Measurements from ENCODE around the gene GRM7. TPM values are rescaled to one million over a fixed set of nuclear protein-coding genes. Genes with fewer than 3 reads are reported as not detected.

The GRM7 gene
- total and polyA plus RNA-seq, 2 donors (not counting 1 experiment from before 2014, with no cell fraction given): not detected

- no peak overlapping the region for H3K4me3 ChIP-seq (ENCODE audit: control extremely low read depth in 1 of 5, extremely low read depth in 1 of 5, insufficient read depth in 1 of 5, low read depth in 2 of 5, low read length in 4 of 5)
- H3K27ac Mint-ChIP-seq: no peak overlapping the region
Measured at GRCh38 chr3:7520593-7520992, 659.7 kb downstream of the GRM7 start.

GRCh38 chr3:7536510-7536909 is 675.6 kb downstream of the GRM7 start:
- Histone ChIP-seq H3K4me3 (ENCODE audit: control extremely low read depth in 1 of 5, extremely low read depth in 1 of 5, insufficient read depth in 1 of 5, low read depth in 2 of 5, low read length in 4 of 5) (no peak overlapping the region), H2AFZ (ENCODE audit: insufficient read depth, low read depth, low read length, poor library complexity, severe bottlenecking) (no peak overlapping the region), H3K9me3 (ENCODE audit: control extremely low read depth in 1 of 3, control insufficient read depth in 2 of 3, insufficient read depth in 1 of 3, low read length in 2 of 3) (no peaks in the 10 kb centered on the region), H3K4me1 (ENCODE audit: control insufficient read depth in 2 of 2, insufficient read depth in 2 of 2, low read length in 2 of 2) (no peaks in the 10 kb centered on the region), H3K9ac (ENCODE audit: low read length) (no peak overlapping the region), H3K27me3 (replicated peaks in 1 of 4; ENCODE audit: control extremely low read depth in 1 of 4, control insufficient read depth in 3 of 4, insufficient read depth in 4 of 4, low read length in 3 of 4) (no peaks in the 10 kb centered on the region), H3K4me2 (replicated peaks; ENCODE audit: low read depth, low read length, poor library complexity, severe bottlenecking) (no peak overlapping the region), H4K20me1 (ENCODE audit: control insufficient read depth, insufficient read depth, low read length, poor library complexity, severe bottlenecking) (no peaks in the 10 kb centered on the region), H3K79me2 (ENCODE audit: control insufficient read depth, insufficient read depth, low read length) (no peaks in the 10 kb centered on the region), H3K27ac (ENCODE audit: low read length in 2 of 2) (no peak overlapping the region), H3K36me3 (replicated peaks in 1 of 2; ENCODE audit: control extremely low read depth in 1 of 2, control insufficient read depth in 1 of 2, extremely low read depth in 1 of 2, insufficient read depth in 2 of 2, low read length in 1 of 2) (no peaks in the 10 kb centered on the region)
- Mint-ChIP-seq H3K4me1 (no peaks in the 10 kb centered on the region), H3K4me3 (no peak overlapping the region), H3K9me3 (ENCODE audit: insufficient read depth) (no peaks in the 10 kb centered on the region), H3K27ac (no peak overlapping the region), H3K27me3 (no peaks in the 10 kb centered on the region)
- no peak for DNase-seq
- ChIA-PET CTCF (no interaction called here), POLR2A (no interaction called here)
- no peak for ATAC-seq (ENCODE audit: low read depth)
- intact Hi-C loops (cut with micrococcal nuclease): no loop called here
- no peak for TF ChIP-seq CTCF (IDR thresholded peaks at IDR 0.05)
- no peak for TF ChIP-seq EZH2 (IDR thresholded peaks at IDR 0.05; ENCODE audit: borderline replicate concordance, insufficient read depth, low read depth, low read length, poor library complexity, severe bottlenecking)

More at GRCh38 chr3:7520593-7520992, 659.7 kb downstream of the GRM7 start:
- Mint-ChIP-seq H3K4me1 (no peaks in the 10 kb centered on the region), H3K4me3 (no peak overlapping the region), H3K9me3 (ENCODE audit: insufficient read depth) (peaks cover 4% of the 10 kb centered on the region), H3K27me3 (no peaks in the 10 kb centered on the region)
- Histone ChIP-seq H3K27me3 (replicated peaks in 1 of 4; ENCODE audit: control extremely low read depth in 1 of 4, control insufficient read depth in 3 of 4, insufficient read depth in 4 of 4, low read length in 3 of 4) (no peaks in the 10 kb centered on the region), H4K20me1 (ENCODE audit: control insufficient read depth, insufficient read depth, low read length, poor library complexity, severe bottlenecking) (no peaks in the 10 kb centered on the region), H3K9ac (ENCODE audit: low read length) (no peak overlapping the region), H2AFZ (ENCODE audit: insufficient read depth, low read depth, low read length, poor library complexity, severe bottlenecking) (no peak overlapping the region), H3K36me3 (replicated peaks in 1 of 2; ENCODE audit: control extremely low read depth in 1 of 2, control insufficient read depth in 1 of 2, extremely low read depth in 1 of 2, insufficient read depth in 2 of 2, low read length in 1 of 2) (no peaks in the 10 kb centered on the region), H3K9me3 (ENCODE audit: control extremely low read depth in 1 of 3, control insufficient read depth in 2 of 3, insufficient read depth in 1 of 3, low read length in 2 of 3) (peaks cover 0 to 4% (median 0%) of the 10 kb centered on the region in 3 donors), H3K4me1 (ENCODE audit: control insufficient read depth in 2 of 2, insufficient read depth in 2 of 2, low read length in 2 of 2) (no peaks in the 10 kb centered on the region), H3K27ac (ENCODE audit: low read length in 2 of 2) (no peak overlapping the region), H3K4me2 (replicated peaks; ENCODE audit: low read depth, low read length, poor library complexity, severe bottlenecking) (no peak overlapping the region), H3K79me2 (ENCODE audit: control insufficient read depth, insufficient read depth, low read length) (no peaks in the 10 kb centered on the region)
- intact Hi-C loops (cut with micrococcal nuclease): no loop called here
- DNase-seq (no peak), ATAC-seq (ENCODE audit: low read depth) (no peak)
- no peak for TF ChIP-seq EZH2 (IDR thresholded peaks at IDR 0.05; ENCODE audit: borderline replicate concordance, insufficient read depth, low read depth, low read length, poor library complexity, severe bottlenecking)
- no peak for TF ChIP-seq CTCF (IDR thresholded peaks at IDR 0.05)
- ChIA-PET CTCF (no interaction called here), POLR2A (no interaction called here)
- WGBS (ENCODE audit: insufficient coverage): no CpG with 5 or more reads among the region's 1 CpG
